HEK293T (cell line): Measurements from ENCODE around the gene PCNX2.
A peak's percentile ranks its signal among the peaks of the same experiment; 100 is the strongest.

Experiments
- CTCF ChIA-PET: fragments of 350-600 bp; formaldehyde crosslinking; extraction: SDS; loops from one replicate; lab custom pipeline; 2021; ENCODE audit warnings: antibody characterized with exemption, inconsistent platforms; lab: Yijun Ruan, JAX
- POLR2A ChIA-PET: fragments of 350-600 bp; formaldehyde crosslinking; extraction: SDS; loops from one replicate; lab custom pipeline; 2020; ENCODE audit warnings: antibody characterized with exemption, inconsistent platforms; lab: Yijun Ruan, JAX
- DNase-seq: peaks from one replicate; pipeline ENCODE4 v3.0.0; 2012; ENCODE audit warnings: mixed read lengths; ENCODE audit errors: extremely low spot score
- ARNT ChIP-seq: fragments of 450-650 bp; IDR thresholded peaks from 2 replicates; pipeline ENCODE4 v1.6.1; 2017; ENCODE audit warnings: mild to moderate bottlenecking
- BHLHE40 ChIP-seq: fragments of 450-650 bp; IDR thresholded peaks from 2 replicates; pipeline ENCODE4 v1.6.1; 2016; ENCODE audit warnings: mild to moderate bottlenecking, moderate library complexity, borderline replicate concordance
- CTBP1 ChIP-seq: fragments of 450-650 bp; IDR thresholded peaks from 2 replicates; pipeline ENCODE4 v1.6.1; 2016; ENCODE audit warnings: borderline replicate concordance
- ELF4 ChIP-seq: fragments of 450-650 bp; IDR thresholded peaks from 2 replicates; pipeline ENCODE4 v1.6.1; 2017; ENCODE audit warnings: antibody characterized with exemption
- FOXA1 ChIP-seq: fragments of 450-650 bp; IDR thresholded peaks from 2 replicates; pipeline ENCODE4 v1.6.1; 2016; ENCODE audit warnings: mild to moderate bottlenecking
- FOXK2 ChIP-seq: fragments of 450-650 bp; IDR thresholded peaks from 2 replicates; pipeline ENCODE4 v1.6.1; 2016; ENCODE audit warnings: mild to moderate bottlenecking
- FOXM1 ChIP-seq: fragments of 450-650 bp; IDR thresholded peaks from 2 replicates; pipeline ENCODE4 v1.6.1; 2017; ENCODE audit warnings: mild to moderate bottlenecking, borderline replicate concordance
- HDGF ChIP-seq: fragments of 450-650 bp; IDR thresholded peaks from 2 replicates; pipeline ENCODE4 v1.6.1; 2017; ENCODE audit warnings: antibody characterized with exemption, borderline replicate concordance
- L3MBTL2 ChIP-seq: fragments of 450-650 bp; conservative IDR thresholded peaks from 2 replicates; pipeline ENCODE4 v1.6.1; 2016; ENCODE audit warnings: mild to moderate bottlenecking
- LEF1 ChIP-seq: fragments of 450-650 bp; IDR thresholded peaks from 2 replicates; pipeline ENCODE4 v1.6.1; 2017; ENCODE audit warnings: mild to moderate bottlenecking, borderline replicate concordance
- NFRKB ChIP-seq: fragments of 450-650 bp; IDR thresholded peaks from 2 replicates; pipeline ENCODE4 v1.6.1; 2016; ENCODE audit warnings: mild to moderate bottlenecking, moderate library complexity
- PKNOX1 ChIP-seq: fragments of 450-650 bp; IDR thresholded peaks from 2 replicates; pipeline ENCODE4 v1.6.1; 2016
- SP1 ChIP-seq: fragments of 450-650 bp; IDR thresholded peaks from 2 replicates; pipeline ENCODE4 v1.6.1; 2017
- SUZ12 ChIP-seq: fragments of 450-650 bp; IDR thresholded peaks from 2 replicates; pipeline ENCODE4 v1.6.1; 2016; ENCODE audit warnings: mild to moderate bottlenecking
- TARDBP ChIP-seq: fragments of 450-650 bp; IDR thresholded peaks from 2 replicates; pipeline ENCODE4 v1.6.1; 2016
- ZNF384 ChIP-seq: fragments of 450-650 bp; IDR thresholded peaks from 2 replicates; pipeline ENCODE4 v1.6.1; 2016

PCNX2 gene

GRCh38 chr1:233248014-233248413 lies 47.5 kb downstream of the PCNX2 start:
- ChIA-PET POLR2A (no interaction called here), CTCF (no interaction called here)
- TF ChIP-seq FOXM1, result no peak
- DNase-seq, result no peak

- CTCF ChIA-PET, result no interaction called here
- POLR2A ChIA-PET, result no interaction called here
These were observed 48.6 kb downstream of the PCNX2 start for GRCh38 chr1:233246965-233247364.

GRCh38 chr1:233245191-233245765 lies 50.2 kb downstream of the PCNX2 start:
- POLR2A ChIA-PET, result no interaction called here
- no peak for TF ChIP-seq LEF1
- no peak for TF ChIP-seq SP1
- no peak for TF ChIP-seq PKNOX1
- TF ChIP-seq HDGF, result no peak
- no peak for DNase-seq
- CTCF ChIA-PET, result interaction anchor here (0.6 to 0.7 kb wide), 2 partner anchors 71 to 1379 kb away, joined by 3 read pairs; no protein-coding TSS in a partner anchor

More at GRCh38 chr1:233246965-233247364, 48.6 kb downstream of the PCNX2 start:
- DNase-seq, result no peak
- TF ChIP-seq PKNOX1 (no peak), SP1 (no peak), SUZ12 (no peak)

- no peak for DNase-seq
- CTCF ChIA-PET, result no interaction called here
- TF ChIP-seq NFRKB (no peak), FOXA1 (no peak), ZNF384 (no peak), HDGF (no peak), CTBP1 (no peak), L3MBTL2 (no peak), SP1 (no peak), BHLHE40 (no peak), SUZ12 (no peak), ELF4 (no peak), LEF1 (no peak), TARDBP (no peak), FOXM1 (no peak), PKNOX1 (no peak)
- POLR2A ChIA-PET, result no interaction called here
These were observed 51.3 kb downstream of the PCNX2 start for GRCh38 chr1:233244183-233244582.

GRCh38 chr1:233242827-233243483 lies 52.6 kb downstream of the PCNX2 start:
- no peak for TF ChIP-seq ARNT
- TF ChIP-seq HDGF, result 0 out of 2 replicates have a peak, but pooled peaks have one; percentile 14
- TF ChIP-seq CTBP1, result 0 out of 2 replicates have a peak, but pooled peaks have one; percentile 11
- peak; percentile 82 for TF ChIP-seq PKNOX1
- ChIA-PET CTCF (interaction anchor here (0.6 kb wide), 1 partner anchor 1261 kb away, joined by 3 read pairs; no protein-coding TSS in a partner anchor), POLR2A (interaction anchor here (0.5 kb wide), 1 partner anchor 521 kb away, joined by 3 read pairs; no protein-coding TSS in a partner anchor)
- peak; percentile 22 for DNase-seq

- ChIA-PET CTCF (no interaction called here), POLR2A (no interaction called here)
- peak; percentile 19 for DNase-seq
- TF ChIP-seq TARDBP (no peak), HDGF (no peak), SUZ12 (no peak), FOXK2 (0 out of 2 replicates have a peak, but pooled peaks have one; percentile 15), L3MBTL2 (no peak), PKNOX1 (peak; percentile 90), FOXM1 (no peak), ARNT (0 out of 2 replicates have a peak, but pooled peaks have one; percentile 34), FOXA1 (no peak), ZNF384 (no peak), CTBP1 (peak; percentile 86), ELF4 (no peak), LEF1 (no peak), BHLHE40 (no peak), NFRKB (no peak), SP1 (no peak)
These were observed 53.8 kb downstream of the PCNX2 start for GRCh38 chr1:233241759-233242158.
